ENCODE data around the gene TRIM17. TPM values are rescaled to one million over a fixed set of nuclear protein-coding genes. Genes with fewer than 3 reads are reported as not detected.

The TRIM17 gene
- total RNA-seq, 2 experiments from 2014 or later, result 0.73 to 0.96 TPM

DNA sequence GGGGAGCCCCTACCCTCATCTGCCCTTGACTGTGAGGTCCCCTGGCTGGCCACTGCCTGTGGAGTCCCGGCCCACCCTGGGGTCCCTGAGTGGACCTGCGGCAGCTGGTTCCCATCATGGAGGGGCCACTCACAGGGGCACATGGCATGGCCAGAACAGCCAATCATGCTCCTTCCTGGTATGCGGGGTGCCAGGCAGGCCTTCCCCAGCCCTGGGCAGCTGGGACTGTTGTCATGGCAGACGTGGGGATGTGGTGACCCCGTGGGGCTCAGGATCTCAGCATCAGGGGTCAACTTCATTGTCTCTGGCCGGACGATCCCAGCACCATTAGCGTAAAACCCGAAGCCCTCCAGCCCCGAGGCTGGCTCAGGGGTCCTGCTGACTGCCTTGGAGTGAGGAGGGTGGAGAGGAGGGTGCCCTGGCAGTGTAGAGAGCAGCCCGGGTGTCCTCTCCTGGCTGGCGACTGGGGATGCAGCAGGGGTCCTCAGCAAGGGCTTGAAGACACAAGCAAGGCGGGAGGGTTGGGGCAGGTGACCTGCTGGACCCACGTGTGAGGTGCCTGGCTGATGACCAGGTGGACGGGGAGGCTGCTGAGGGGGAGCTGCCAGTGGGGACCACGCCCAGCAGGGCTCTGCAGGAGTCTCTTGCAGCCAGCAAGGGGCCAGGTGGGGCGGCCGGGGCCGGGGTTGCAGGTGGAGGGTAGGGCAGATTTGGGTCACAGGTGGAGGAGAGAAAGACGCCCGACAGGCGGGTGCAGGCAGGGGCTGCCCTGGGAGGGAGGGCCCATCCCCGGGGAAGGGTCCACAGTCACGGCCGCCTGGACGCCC, 55.1 kb downstream of the TRIM17 start:
- POLR2A ChIA-PET, result no interaction called here
- H3K27ac ChIP-seq (ENCODE audit: low read depth in 1 of 2, low read length in 2 of 2), result no peak overlapping the region
- H3K9me3 ChIP-seq (ENCODE audit: control insufficient read depth in 1 of 2, insufficient read depth in 1 of 2, low read length in 2 of 2), result no peaks in the 10 kb centered on the region
- DNase-seq, result no peak
- CTCF ChIA-PET, result no interaction called here
- TF ChIP-seq, protein P1, sequence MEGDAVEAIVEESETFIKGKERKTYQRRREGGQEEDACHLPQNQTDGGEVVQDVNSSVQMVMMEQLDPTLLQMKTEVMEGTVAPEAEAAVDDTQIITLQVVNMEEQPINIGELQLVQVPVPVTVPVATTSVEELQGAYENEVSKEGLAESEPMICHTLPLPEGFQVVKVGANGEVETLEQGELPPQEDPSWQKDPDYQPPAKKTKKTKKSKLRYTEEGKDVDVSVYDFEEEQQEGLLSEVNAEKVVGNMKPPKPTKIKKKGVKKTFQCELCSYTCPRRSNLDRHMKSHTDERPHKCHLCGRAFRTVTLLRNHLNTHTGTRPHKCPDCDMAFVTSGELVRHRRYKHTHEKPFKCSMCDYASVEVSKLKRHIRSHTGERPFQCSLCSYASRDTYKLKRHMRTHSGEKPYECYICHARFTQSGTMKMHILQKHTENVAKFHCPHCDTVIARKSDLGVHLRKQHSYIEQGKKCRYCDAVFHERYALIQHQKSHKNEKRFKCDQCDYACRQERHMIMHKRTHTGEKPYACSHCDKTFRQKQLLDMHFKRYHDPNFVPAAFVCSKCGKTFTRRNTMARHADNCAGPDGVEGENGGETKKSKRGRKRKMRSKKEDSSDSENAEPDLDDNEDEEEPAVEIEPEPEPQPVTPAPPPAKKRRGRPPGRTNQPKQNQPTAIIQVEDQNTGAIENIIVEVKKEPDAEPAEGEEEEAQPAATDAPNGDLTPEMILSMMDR (IDR thresholded peaks at IDR 0.05), result no peak
- Mint-ChIP-seq H3K36me3 (ENCODE audit: low read depth) (no peaks in the 10 kb centered on the region), H3K9me3 (no peaks in the 10 kb centered on the region), H3K27me3 (no peaks in the 10 kb centered on the region), H3K27ac (no peak overlapping the region), H3K4me1 (ENCODE audit: low read depth) (no peaks in the 10 kb centered on the region), H3K4me3 (no peak overlapping the region)
- no peaks in the 10 kb centered on the region for H3K36me3 ChIP-seq (ENCODE audit: insufficient read depth, low read length)
- H3K4me1 ChIP-seq (ENCODE audit: insufficient read depth, low read length), result no peaks in the 10 kb centered on the region
- no peak overlapping the region for H3K4me3 ChIP-seq (ENCODE audit: low read length)
- no peaks in the 10 kb centered on the region for H3K27me3 ChIP-seq (ENCODE audit: control insufficient read depth in 1 of 2, insufficient read depth in 2 of 2, low read length in 2 of 2)
- no peak for ATAC-seq (ENCODE audit: poor library complexity)
- intact Hi-C loops (cut with DNase I, micrococcal nuclease), result no loop called here

DNA sequence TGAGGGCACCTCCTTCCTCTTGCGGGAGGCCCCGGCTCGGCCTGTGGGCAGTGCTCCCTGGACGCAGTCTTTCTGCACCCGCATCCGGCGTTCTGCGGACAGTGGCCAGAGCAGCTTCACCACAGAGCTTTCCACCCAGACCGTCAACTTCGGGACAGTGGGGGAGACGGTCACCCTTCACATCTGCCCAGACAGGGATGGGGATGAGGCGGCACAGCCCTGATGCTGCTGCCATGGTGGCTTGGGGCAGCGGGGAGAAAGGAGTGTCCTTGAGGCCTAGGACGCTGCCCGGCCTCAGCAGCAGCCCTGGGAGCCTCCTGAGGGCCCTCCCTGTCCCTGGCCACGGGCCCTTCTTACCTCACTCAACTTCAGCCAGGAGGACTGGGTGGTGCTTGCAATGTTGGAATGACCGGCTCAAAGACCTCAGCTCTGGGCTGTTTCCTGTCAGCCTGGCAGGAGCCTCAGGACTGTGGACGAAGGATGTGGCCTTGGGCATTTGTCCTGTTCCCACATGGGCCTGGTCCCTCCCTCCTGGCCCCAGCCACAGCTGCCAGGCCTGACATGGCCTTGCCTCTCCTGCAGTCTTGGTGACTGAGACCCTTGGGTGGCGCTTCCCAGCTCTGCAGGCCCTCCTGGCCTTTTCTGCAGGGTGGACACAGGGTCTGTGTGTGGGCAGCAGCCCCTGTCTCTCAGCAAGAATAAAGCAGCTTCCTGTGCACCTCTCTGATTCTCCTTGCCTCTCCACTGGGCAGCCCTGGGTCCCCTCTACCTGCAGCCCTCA, 55.9 kb downstream of the TRIM17 start:
- intact Hi-C loops (cut with DNase I, micrococcal nuclease), result no loop called here
- no peak for DNase-seq
- H3K4me1 ChIP-seq (ENCODE audit: insufficient read depth, low read length), result no peaks in the 10 kb centered on the region
- ChIA-PET CTCF (no interaction called here), POLR2A (no interaction called here)
- Mint-ChIP-seq H3K27ac (no peak overlapping the region), H3K27me3 (no peaks in the 10 kb centered on the region), H3K9me3 (no peaks in the 10 kb centered on the region), H3K4me1 (ENCODE audit: low read depth) (no peaks in the 10 kb centered on the region), H3K36me3 (ENCODE audit: low read depth) (no peaks in the 10 kb centered on the region), H3K4me3 (no peak overlapping the region)
- H3K9me3 ChIP-seq (ENCODE audit: control insufficient read depth in 1 of 2, insufficient read depth in 1 of 2, low read length in 2 of 2), result no peaks in the 10 kb centered on the region
- no peak overlapping the region for H3K4me3 ChIP-seq (ENCODE audit: low read length)
- no peaks in the 10 kb centered on the region for H3K27me3 ChIP-seq (ENCODE audit: control insufficient read depth in 1 of 2, insufficient read depth in 2 of 2, low read length in 2 of 2)
- ATAC-seq (ENCODE audit: poor library complexity), result no peak
- TF ChIP-seq, protein P1 (IDR thresholded peaks at IDR 0.05), result no peak
- H3K27ac ChIP-seq (ENCODE audit: low read depth in 1 of 2, low read length in 2 of 2), result no peak overlapping the region
- no peaks in the 10 kb centered on the region for H3K36me3 ChIP-seq (ENCODE audit: insufficient read depth, low read length)

DNA sequence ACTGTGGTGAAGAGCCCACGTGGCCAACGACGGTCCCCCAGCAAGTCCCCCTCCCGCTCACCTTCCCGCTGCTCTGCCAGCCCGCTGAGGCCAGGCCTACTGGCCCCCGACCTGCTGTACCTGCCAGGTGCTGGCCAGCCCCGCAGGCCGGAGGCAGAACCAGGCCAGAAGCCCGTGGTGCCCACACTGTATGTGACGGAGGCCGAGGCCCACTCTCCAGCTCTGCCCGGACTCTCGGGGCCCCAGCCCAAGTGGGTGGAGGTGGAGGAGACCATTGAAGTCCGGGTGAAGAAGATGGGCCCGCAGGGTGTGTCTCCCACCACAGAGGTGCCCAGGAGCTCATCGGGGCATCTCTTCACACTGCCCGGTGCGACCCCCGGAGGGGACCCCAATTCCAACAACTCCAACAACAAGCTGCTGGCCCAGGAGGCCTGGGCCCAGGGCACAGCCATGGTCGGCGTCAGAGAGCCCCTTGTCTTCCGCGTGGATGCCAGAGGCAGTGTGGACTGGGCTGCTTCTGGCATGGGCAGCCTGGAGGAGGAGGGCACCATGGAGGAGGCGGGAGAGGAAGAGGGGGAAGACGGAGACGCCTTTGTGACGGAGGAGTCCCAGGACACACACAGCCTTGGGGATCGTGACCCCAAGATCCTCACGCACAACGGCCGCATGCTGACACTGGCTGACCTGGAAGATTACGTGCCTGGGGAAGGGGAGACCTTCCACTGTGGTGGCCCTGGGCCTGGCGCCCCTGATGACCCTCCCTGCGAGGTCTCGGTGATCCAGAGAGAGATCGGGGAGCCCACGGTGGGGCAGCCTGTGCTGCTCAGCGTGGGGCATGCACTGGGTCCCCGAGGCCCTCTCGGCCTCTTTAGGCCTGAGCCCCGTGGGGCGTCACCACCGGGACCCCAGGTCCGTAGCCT, 56.8 kb downstream of the TRIM17 start:
- Histone ChIP-seq H3K27me3 (ENCODE audit: control insufficient read depth in 1 of 2, insufficient read depth in 2 of 2, low read length in 2 of 2) (no peaks in the 10 kb centered on the region), H3K36me3 (ENCODE audit: insufficient read depth, low read length) (no peaks in the 10 kb centered on the region), H3K4me1 (ENCODE audit: insufficient read depth, low read length) (no peaks in the 10 kb centered on the region), H3K9me3 (ENCODE audit: control insufficient read depth in 1 of 2, insufficient read depth in 1 of 2, low read length in 2 of 2) (no peaks in the 10 kb centered on the region), H3K4me3 (ENCODE audit: low read length) (no peak overlapping the region), H3K27ac (ENCODE audit: low read depth in 1 of 2, low read length in 2 of 2) (no peak overlapping the region)
- TF ChIP-seq, protein P1 (IDR thresholded peaks at IDR 0.05), result no peak
- Mint-ChIP-seq H3K4me1 (ENCODE audit: low read depth) (no peaks in the 10 kb centered on the region), H3K9me3 (no peaks in the 10 kb centered on the region), H3K4me3 (no peak overlapping the region), H3K36me3 (ENCODE audit: low read depth) (no peaks in the 10 kb centered on the region), H3K27ac (no peak overlapping the region), H3K27me3 (no peaks in the 10 kb centered on the region)
- ChIA-PET CTCF (no interaction called here), POLR2A (no interaction called here)
- intact Hi-C loops (cut with DNase I, micrococcal nuclease), result no loop called here
- no peak for DNase-seq
- no peak for ATAC-seq (ENCODE audit: poor library complexity)

Data from CD4-positive, alpha-beta T cell (primary cell).